Esophagus muscularis mucosa (tissue), 3 donors: ENCODE data around the gene ZBED1.

ENCODE experiments used
- CTCF ChIP-seq, 3 experiments: fragments of 200-600 bp in 2 of 3; fragments of 450-650 bp in 1 of 3; sonication (generic) in 2 of 3; IDR thresholded peaks; one replicate each; pipeline ENCODE4 v1.5.1; 2017 to 2019; ENCODE audit warnings: antibody characterized with exemption in 3 of 3, mild to moderate bottlenecking in 2 of 3, moderate library complexity in 1 of 3
- POLR2A ChIP-seq: fragments of 450-650 bp; IDR thresholded peaks from one replicate; pipeline ENCODE4 v1.6.1; 2017; ENCODE audit warnings: antibody characterized with exemption, moderate library complexity, mild to moderate bottlenecking, low read depth

- TF ChIP-seq POLR2A (no peak), CTCF (IDR thresholded peaks at IDR 0.05) (no peak)
Measured at GRCh38 chrX:2488621-2489285, 12.0 kb downstream of the ZBED1 start.
